Ishikawa (cell line): Measurements from ENCODE around the gene BUD13.

Experiments
- CEBPB ChIP-seq: IDR thresholded peaks from 2 replicates; pipeline ENCODE4 v1.6.1; 2012
- CREB1 ChIP-seq: IDR thresholded peaks from 2 replicates; pipeline ENCODE4 v1.6.1; 2012; ENCODE audit warnings: low read depth
- EGR1 ChIP-seq: IDR thresholded peaks from 2 replicates; pipeline ENCODE4 v1.6.1; 2012
- EP300 ChIP-seq: IDR thresholded peaks from 2 replicates; pipeline ENCODE4 v1.6.1; 2012; ENCODE audit warnings: borderline replicate concordance
- FOXM1 ChIP-seq: IDR thresholded peaks from 2 replicates; pipeline ENCODE4 v1.6.1; 2012; ENCODE audit warnings: low read depth, borderline replicate concordance
- MAX ChIP-seq: IDR thresholded peaks from 2 replicates; pipeline ENCODE4 v1.6.1; 2012
- NFIC ChIP-seq: IDR thresholded peaks from 2 replicates; pipeline ENCODE4 v1.6.1; 2012
- RAD21 ChIP-seq: IDR thresholded peaks from 2 replicates; pipeline ENCODE4 v1.6.1; 2012; ENCODE audit warnings: low read depth
- REST ChIP-seq: IDR thresholded peaks from 2 replicates; pipeline ENCODE4 v1.6.1; 2012; ENCODE audit warnings: low read depth, mild to moderate bottlenecking
- TAF1 ChIP-seq: IDR thresholded peaks from 2 replicates; pipeline ENCODE4 v1.6.1; 2012; ENCODE audit warnings: low read depth, mild to moderate bottlenecking
- TCF12 ChIP-seq: IDR thresholded peaks from 2 replicates; pipeline ENCODE4 v1.6.1; 2012; ENCODE audit warnings: low read depth
- TEAD4 ChIP-seq: IDR thresholded peaks from 2 replicates; pipeline ENCODE4 v1.6.1; 2012
- USF1 ChIP-seq: IDR thresholded peaks from 2 replicates; pipeline ENCODE4 v1.6.1; 2012
- YY1 ChIP-seq: IDR thresholded peaks from 2 replicates; pipeline ENCODE4 v1.6.1; 2012; ENCODE audit warnings: low read depth
- ZBTB7A ChIP-seq: IDR thresholded peaks from 2 replicates; pipeline ENCODE4 v1.6.1; 2012; ENCODE audit warnings: low read depth

Gene BUD13

GRCh38 chr11:116792869-116793771, 20.3 kb upstream of the BUD13 start:
- no peak for TF ChIP-seq MAX
- TF ChIP-seq TAF1: no peak
- no peak for TF ChIP-seq YY1
- no peak for TF ChIP-seq TEAD4
- TF ChIP-seq TCF12: no peak
- TF ChIP-seq USF1: no peak
- no peak for TF ChIP-seq CEBPB
- no peak for TF ChIP-seq CREB1
- TF ChIP-seq ZBTB7A: no peak
- no peak for TF ChIP-seq NFIC
- TF ChIP-seq EGR1: no peak
- TF ChIP-seq EP300: no peak
- no peak for TF ChIP-seq REST
- no peak for TF ChIP-seq RAD21
- no peak for TF ChIP-seq FOXM1

- TF ChIP-seq TCF12 (no peak), CEBPB (no peak), ZBTB7A (no peak), USF1 (no peak), CREB1 (no peak), EGR1 (no peak), FOXM1 (no peak), NFIC (no peak), EP300 (no peak), YY1 (no peak), MAX (no peak), TAF1 (no peak), REST (no peak), RAD21 (no peak), TEAD4 (no peak)
These were observed 19.5 kb upstream of the BUD13 start for GRCh38 chr11:116792144-116792868.

GRCh38 chr11:116791813-116792143, 19.0 kb upstream of the BUD13 start, which contains the start of gene APOA5:
APOA5 (minus strand) TSS chr11:116791879; CDS start chr11:116791860, 19 bp downstream.
- no peak for TF ChIP-seq CREB1
- TF ChIP-seq TCF12: no peak
- TF ChIP-seq EGR1: no peak
- TF ChIP-seq NFIC: no peak
- no peak for TF ChIP-seq MAX
- TF ChIP-seq USF1: no peak
- TF ChIP-seq REST: no peak
- TF ChIP-seq TAF1: no peak
- TF ChIP-seq ZBTB7A: no peak
